Stomach smooth muscle (tissue), 2 donors: ENCODE data around the gene APOLD1.

Source experiments
- H3K27ac ChIP-seq: one replicate; pipeline ENCODE4 v1.7.0; 2013; ENCODE audit warnings: mild to moderate bottlenecking, low read length, inconsistent platforms
- H3K27me3 ChIP-seq, 2 donors: one replicate each; pipeline ENCODE4 v1.7.0; 2013; ENCODE audit warnings: low read length in 2 of 2; ENCODE audit not compliant: insufficient read depth in 2 of 2, control insufficient read depth in 1 of 2
- H3K36me3 ChIP-seq, 2 donors: one replicate each; pipeline ENCODE4 v1.7.0; 2013; ENCODE audit warnings: low read length in 2 of 2; ENCODE audit not compliant: control insufficient read depth in 2 of 2, insufficient read depth in 2 of 2
- H3K4me1 ChIP-seq: one replicate; pipeline ENCODE4 v1.7.0; 2013; ENCODE audit warnings: low read length; ENCODE audit not compliant: control insufficient read depth, insufficient read depth
- H3K4me3 ChIP-seq, 2 donors: one replicate each; pipeline ENCODE4 v1.7.0; 2013; ENCODE audit warnings: low read length in 2 of 2
- H3K9ac ChIP-seq, 2 donors: one replicate each; pipeline ENCODE4 v1.7.0; 2013; ENCODE audit warnings: low read length in 2 of 2, mild to moderate bottlenecking in 1 of 2
- H3K9me3 ChIP-seq, 2 donors: one replicate each; pipeline ENCODE4 v1.7.0; 2013; ENCODE audit warnings: low read length in 2 of 2; ENCODE audit not compliant: control insufficient read depth in 2 of 2
- donor health status: healthy.
- donor health status: Pancreatic carcinoma.

APOLD1 gene

GRCh38 chr12:12839873-12840579 is 54.6 kb downstream of the APOLD1 start:
- Histone ChIP-seq H3K4me3 (no peak overlapping the region), H3K27me3 (no peaks in the 10 kb centered on the region), H3K4me1 (no peaks in the 10 kb centered on the region), H3K9me3 (no peaks in the 10 kb centered on the region), H3K27ac (no peak overlapping the region), H3K9ac (no peak overlapping the region), H3K36me3 (no peaks in the 10 kb centered on the region)

GRCh38 chr12:12840580-12840899 is 55.1 kb downstream of the APOLD1 start:
- Histone ChIP-seq H3K27me3 (no peaks in the 10 kb centered on the region), H3K36me3 (no peaks in the 10 kb centered on the region), H3K9me3 (no peaks in the 10 kb centered on the region), H3K4me1 (no peaks in the 10 kb centered on the region), H3K9ac (no peak overlapping the region), H3K4me3 (no peak overlapping the region), H3K27ac (no peak overlapping the region)
